MV-4-11 (cell line): ENCODE results near the gene WFDC6.
A peak's percentile ranks its signal among the peaks of the same experiment; 100 is the strongest.
"Not testable (repeated sequence)": the region's sequence is repeated elsewhere in the genome, so short reads cannot be mapped to it uniquely, and the experiment has no call there.

ENCODE experiments used
- DNase-seq: peaks from one replicate; lab custom pipeline; 2025; lab: John Stamatoyannopoulos, UW

WFDC6 gene

DNA sequence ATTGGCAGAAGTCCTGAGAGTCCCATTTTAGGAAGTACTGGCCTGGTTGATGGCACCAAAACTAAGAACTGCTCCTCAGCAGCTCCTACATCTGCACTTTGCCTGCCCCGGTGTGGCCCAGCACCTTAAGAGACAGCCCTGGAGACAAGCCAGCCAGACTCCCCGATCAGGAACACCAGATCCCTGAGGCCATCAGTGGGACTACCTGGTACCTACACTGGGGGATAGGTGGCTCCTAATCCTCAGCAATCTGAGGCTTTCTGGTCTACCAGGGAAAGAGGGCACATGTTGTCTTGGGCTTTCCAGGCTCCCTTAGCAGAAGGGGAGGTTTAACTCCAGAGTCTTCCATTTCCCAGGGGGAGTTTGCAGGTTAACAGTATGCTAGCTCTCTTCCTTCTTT lies at the start of gene WFDC6:
TSS of gene WFDC6 (minus strand) at position 101 of the 400 bp plus-strand sequence. CDS start at position 26, 75 bp downstream.
- no peak for DNase-seq

DNA sequence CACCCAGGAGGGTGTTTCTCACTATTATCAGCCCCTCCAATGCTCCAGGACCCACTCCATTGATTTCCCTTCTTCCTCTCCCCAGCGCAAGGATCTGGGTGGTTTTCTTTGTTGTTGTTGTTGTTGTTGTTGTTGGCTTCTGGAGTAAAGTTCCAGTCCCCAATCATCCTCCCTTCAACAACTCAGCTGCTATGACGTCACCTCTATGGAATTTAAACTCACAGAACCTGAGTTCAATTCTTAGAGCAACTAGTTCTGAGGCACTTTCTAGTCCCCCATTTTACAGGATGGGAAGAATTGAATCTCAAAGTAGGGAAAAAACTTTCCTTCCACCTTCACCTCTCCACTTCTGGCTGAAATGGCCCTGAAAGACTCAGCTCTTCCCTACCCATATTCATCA lies 49.5 kb upstream of the WFDC6 start:
- DNase-seq: no peak

GRCh38 chr20:45585986-45586385 lies 46.7 kb upstream of the WFDC6 start:
- DNase-seq: peak; percentile 15

DNA sequence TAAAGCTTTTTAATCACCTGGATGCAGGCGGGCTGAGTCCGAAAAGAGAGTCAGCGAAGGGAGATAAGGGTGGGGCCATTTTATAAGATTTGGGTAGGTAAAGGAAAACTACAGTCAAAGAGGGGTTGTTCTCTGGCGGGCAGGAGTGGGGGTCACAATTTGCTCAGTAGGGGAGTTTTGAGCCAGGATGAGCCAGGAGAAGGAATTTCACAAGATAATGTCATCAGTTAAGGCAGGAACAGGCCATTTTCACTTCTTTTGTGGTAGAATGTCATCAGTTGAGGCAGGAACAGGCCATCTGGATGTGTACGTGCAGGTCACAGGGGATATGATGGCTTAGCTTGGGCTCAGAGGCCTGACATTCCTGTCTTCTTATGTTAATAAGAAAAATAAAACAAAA lies 45.0 kb upstream of the WFDC6 start:
- DNase-seq: not testable (repeated sequence)

- DNase-seq: no peak
These were observed 44.2 kb upstream of the WFDC6 start for GRCh38 chr20:45583502-45583901.

- DNase-seq: no peak
These were observed 42.4 kb upstream of the WFDC6 start for GRCh38 chr20:45581702-45582101.

GRCh38 chr20:45579184-45579583 lies 39.9 kb upstream of the WFDC6 start, which contains the start of gene WFDC8:
WFDC8 (minus strand) TSS chr20:45579284; CDS start chr20:45579247, 37 bp downstream.
- DNase-seq: no peak

- DNase-seq: no peak
These were observed 38.9 kb upstream of the WFDC6 start for GRCh38 chr20:45578231-45578630.

DNA sequence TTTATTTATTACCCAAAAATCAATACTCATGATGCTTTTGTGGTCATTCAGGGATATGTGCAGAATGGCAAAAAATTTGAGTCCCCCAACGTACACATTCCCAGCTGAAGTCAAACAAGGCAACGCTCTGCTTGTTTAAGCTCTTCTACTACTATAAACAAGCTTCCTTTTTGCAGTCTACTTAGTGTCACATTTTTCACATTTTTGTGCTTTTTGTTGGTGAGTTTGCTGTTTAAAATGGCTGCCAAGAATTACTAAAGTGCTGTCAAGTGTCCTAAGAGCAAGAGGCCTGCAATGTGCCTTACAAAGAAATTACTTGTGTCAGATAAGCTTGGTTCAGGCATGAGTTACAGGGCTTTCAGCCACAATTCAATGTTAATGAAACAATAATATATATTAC lies 37.7 kb upstream of the WFDC6 start:
- no peak for DNase-seq

DNA sequence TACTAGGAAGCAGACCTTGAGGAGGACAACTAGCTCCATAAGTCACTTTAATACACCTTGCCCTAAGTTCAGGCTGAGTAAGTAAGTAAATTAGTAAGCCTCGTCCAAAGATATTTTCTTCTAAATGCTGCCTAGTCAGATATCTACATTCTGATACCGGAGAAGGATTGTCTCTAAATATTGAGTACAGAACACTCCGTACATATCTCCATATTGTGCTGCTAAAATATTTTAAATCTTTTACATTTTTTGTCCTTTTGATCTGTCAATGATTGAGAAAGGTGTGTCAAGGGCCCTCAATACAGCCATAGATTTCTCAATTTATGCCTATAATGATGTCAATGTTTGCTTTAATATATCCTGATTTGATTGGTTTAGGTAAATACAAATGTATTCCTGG lies 36.6 kb upstream of the WFDC6 start:
- DNase-seq: no peak

DNA sequence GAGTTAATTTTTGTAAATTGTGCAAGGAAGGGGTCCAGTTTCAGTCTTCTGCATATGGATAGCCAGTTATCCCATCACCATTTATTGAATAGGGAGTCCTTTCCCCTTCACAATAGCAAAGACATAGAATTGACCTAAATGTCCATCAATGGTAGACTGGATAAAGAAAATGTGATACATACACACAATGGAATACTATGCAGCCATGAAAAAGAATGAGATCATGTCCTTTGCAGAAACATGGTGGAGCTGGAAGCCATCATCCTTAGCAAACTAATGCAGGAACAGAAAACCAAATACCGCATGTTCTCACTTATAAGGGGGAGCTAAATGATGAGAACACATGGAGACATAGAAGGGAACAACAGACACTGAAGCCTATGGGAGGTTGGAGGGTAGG lies 30.4 kb upstream of the WFDC6 start:
- DNase-seq: not testable (repeated sequence)

- DNase-seq: no peak
These were observed 25.5 kb upstream of the WFDC6 start for GRCh38 chr20:45564760-45565276.

DNA sequence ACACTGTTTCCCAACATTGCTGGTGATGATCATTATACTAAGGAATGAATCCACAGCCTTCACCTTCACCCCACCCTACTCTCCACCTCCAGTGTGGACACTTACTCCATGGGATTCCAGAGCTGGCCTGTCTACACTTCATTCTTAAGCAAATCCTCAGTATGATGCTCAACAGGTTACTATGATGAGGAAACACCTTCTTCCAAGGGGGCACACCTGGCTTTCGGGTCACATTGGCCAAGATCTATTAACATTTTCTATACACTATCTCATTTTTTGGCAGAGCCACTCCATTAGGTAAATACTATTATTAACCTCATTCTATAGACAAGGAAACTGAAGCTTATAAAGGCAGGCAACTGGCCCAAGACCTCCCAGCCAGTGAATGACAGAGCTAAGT lies 15.9 kb upstream of the WFDC6 start:
- DNase-seq: no peak

GRCh38 chr20:45552456-45552855 lies 13.2 kb upstream of the WFDC6 start:
- no peak for DNase-seq

DNA sequence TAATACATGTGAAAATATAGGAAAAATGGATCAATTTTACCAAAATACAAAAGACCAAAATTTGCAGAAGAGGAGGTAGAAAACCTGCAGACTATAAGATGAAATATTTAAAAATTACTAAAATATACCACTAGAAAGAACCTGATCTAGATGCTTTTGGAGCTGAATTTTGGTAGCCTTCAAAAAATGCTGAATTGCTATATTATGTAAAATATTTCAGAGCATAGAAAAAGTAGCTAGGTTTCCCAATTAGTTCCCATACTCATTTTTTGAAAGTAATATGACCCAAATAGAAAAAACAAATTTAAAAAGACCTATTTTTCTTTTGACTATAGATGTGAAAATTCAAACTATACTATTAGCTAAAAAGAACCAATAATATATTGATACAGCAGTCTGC lies 11.5 kb upstream of the WFDC6 start:
- DNase-seq: no peak

- no peak for DNase-seq
These were observed 9.1 kb upstream of the WFDC6 start for GRCh38 chr20:45548410-45548809.

- no peak for DNase-seq
These were observed 8.0 kb upstream of the WFDC6 start, which contains the start of gene EPPIN for GRCh38 chr20:45547206-45547770. EPPIN (minus strand) TSS chr20:45547401; CDS start chr20:45547357, 44 bp downstream.

GRCh38 chr20:45545754-45546453 lies 6.6 kb upstream of the WFDC6 start:
- DNase-seq: peak; percentile 4

DNA sequence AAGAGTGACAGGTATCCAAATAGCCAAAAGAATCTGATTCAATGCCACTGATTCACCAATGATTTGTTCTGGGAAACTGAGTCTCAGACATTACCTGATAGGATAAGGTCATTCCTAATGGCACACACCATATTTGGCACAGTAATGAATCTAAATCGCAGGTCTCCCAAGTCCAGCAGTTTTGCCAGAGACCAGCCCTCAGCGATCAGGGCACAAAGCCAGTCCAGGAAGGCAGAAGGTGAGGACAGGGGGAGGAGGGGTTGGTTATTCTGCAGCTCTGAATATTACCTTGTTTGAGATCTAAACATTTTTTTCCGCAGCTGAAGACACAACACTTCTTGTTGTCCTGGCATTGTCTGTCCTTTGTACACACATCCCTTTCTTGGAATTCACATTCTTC lies 6.1 kb upstream of the WFDC6 start:
- DNase-seq: no peak

GRCh38 chr20:45538209-45538799 lies 978 bp downstream of the WFDC6 start:
- no peak for DNase-seq

DNA sequence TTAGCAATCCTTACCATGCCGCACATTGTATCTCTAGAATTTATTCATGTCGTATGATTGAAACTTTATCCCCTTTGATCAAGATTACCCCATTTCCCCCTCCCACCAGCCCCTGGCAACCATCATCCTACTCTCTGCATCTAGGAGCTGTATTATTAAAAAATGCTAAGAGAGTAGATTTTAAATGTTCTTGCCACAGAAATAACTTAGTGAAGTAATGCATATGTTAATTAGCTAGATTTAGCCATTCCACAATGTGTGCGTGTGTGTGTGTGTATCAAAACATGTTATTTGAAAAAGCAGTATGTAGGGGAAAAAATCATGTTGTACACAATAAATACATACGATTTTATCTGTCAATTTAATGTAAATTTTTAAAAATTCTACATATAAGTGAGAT lies 12.0 kb downstream of the WFDC6 start:
- DNase-seq: no peak

- no peak for DNase-seq
These were observed 15.5 kb downstream of the WFDC6 start for GRCh38 chr20:45523821-45524220.

DNA sequence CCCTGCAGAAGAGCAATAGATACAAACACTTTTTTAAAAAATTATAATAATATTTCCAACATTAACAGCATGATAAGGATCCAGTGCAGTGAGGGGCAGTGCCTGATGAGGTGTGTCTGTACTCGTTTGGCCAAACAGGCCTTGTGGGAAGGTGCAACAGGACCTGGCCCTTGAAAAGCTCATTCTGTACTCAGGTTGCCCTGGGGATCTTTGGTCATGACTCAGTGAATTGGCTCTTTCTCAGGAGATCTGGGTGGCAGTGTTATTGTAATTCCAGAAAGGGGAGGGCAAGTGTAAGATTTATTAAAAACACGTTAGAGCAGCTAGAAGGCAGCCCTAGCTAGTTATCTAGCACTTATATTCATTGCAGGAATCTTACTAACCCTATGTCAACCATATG lies 21.0 kb downstream of the WFDC6 start:
- no peak for DNase-seq
